Measurements from ENCODE around the gene TSPAN14.
"Not testable (repeated sequence)": the region's sequence is repeated elsewhere in the genome, so short reads cannot be mapped to it uniquely, and the experiment has no call there.

TSPAN14 gene

DNA sequence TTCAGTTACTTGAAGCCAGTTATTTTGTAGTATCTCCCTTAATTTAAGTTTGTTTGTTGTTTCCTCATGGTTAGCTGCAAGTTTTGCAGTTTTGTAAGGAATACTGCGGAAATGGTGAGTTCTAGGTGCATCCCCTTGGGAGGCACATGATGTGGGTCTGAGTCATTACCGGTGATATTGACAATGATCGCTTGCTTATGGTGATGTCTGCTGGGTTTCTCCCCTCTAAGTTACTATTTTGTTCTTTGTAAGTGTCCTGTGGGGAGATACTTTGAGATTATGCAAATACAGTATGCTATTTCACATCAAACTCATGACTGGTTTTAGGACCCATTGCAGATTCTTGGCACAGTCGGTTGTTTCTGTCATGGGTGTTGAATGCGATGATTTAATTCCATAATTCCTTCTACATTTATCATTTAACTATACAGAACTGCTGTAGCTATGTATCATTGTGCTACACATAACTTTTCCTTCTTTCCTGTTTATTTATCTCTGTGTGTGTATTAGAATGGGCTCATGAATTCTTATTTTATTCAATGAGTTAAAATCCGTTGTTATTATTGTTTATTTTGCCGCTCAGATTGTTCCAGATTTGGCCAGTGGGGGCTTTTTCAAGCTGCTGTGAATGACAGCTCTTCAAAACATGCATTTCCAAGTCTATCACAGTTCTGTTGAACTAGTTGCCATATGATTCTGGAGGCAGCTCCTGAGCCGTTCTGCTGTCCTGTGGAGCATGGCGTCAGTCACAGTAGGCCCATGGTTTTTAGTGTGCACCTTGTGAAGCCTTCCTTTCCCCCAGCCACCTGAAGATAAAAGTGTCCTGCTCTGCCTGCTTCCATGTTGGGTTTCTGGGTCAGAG lies 18.4 kb downstream of the TSPAN14 start:
- FAIRE-seq, result no peak

DNA sequence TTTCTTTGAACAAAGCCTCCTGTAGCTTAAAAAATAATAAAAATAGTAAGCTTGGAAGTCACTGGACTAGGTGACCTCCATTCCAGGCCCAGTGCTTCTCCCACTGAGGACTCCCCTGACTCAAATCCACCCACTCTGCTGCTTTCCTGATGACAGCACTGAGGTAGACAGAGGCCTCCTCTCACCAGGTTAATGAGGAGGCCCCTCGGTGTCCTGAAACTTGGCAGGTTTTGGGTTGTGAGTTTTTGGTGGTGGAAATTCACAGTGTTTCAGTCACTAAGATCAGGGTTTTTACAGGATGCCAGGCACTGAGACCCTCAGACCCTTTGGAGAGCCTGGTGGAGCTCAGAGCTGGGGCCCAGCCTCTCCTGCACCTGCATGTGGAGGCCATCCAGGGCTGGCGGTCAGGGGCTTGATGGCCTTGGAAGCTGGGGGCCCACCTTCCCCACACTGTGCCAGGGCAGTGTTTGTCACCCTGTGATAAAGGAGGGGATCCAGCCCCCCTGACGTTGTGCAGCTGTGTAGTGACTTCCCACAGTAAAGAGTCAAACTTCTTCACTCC lies 19.1 kb downstream of the TSPAN14 start:
- FAIRE-seq, result no peak

DNA sequence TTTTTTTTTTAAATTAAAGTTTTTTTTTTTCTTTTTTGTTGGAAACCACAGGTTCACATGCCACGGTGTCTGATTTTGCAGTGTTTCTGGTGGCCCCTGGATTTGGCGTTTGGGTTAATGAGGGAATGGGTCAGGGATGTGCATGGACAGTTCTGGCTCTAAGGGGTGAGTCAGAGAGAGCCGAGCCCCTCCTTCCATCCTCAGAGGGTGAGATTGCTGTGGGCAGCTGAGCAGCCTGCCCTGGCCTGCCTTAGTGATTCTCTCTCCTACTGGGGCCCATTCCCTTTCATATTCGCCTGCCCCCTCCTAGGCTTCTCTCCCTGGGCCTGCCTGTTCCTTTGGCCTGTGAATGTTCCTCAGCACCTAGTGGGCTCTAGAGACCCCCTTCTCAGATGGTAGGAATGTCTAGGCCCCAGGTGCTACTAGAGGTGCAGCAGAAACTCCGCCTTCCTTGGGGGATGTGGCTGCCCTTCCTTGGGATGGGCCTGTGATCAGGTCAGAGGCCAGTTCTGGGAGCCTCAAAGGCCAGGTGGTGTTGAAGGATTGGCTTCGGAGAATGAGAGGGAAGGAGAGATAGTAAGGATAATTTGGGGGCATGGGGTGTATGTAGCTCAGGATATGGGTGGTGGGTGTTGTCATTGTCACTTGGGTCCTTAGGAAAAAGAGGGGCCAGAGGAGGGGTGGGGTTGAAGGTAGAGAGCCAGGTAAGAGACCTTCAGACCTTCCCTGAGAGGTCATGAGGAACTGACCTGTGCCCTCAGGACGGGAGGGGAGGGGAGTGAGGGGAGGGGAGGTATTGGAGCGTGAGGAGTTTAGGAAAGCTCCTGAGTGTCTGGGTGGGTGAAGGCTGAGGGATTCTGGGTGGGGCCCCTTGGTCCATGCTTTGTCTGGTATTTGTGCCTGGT lies 19.8 kb downstream of the TSPAN14 start:
- FAIRE-seq, result no peak

DNA sequence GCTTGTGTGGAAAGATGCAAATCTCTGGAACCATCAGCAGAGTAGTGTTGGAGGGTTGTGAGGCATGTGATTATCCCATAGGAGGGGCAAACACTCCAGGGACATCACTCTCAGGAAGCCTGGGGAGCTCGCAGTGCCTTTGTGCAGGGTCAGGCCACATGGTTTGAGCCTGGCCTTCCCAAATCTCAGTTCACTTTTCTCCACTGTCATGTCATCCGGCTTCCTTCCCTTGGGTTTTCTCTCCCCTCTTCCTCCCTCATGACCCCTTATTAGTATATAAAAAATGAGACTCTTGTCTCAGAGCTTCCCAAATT lies 20.4 kb downstream of the TSPAN14 start:
- FAIRE-seq, result no peak

DNA sequence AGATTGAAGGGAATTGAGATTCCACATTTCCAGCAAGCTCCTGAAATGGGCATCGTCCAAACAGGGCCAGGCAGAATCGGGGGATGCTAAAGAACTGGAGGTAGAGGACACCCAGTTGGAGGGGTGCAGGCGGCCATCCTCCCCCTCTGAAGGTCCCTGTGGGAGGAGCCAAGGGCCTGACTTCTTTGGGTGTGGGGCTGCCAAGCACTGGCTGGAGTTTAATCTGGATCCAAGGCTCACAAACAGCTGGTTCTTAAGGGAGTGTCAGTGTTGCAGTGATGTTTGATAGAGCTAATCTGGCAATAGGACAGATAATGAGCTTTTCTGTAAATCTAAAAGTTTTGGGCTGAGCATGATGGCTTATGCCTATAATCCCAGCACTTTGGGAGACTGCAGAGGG lies 20.8 kb downstream of the TSPAN14 start:
- FAIRE-seq, result no peak

DNA sequence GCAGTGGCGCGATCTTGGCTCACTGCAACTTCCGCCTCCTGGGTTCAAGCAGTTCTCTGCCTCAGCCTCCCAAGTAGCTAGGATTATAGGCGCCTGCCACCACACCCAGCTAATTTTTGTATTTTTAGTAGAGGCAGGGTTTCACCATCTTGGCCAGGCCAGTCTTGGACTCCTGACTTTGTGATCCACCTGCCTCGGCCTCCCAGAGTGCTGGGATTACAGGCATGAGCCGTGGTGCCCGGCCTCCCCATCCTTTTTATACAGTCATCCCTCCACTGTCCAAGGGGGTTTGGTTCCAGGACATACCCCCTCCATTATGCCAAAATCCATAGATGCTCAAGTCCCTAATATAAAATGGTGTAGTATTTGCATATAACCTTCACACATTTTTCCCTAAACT lies 21.5 kb downstream of the TSPAN14 start:
- FAIRE-seq, result not testable (repeated sequence)

DNA sequence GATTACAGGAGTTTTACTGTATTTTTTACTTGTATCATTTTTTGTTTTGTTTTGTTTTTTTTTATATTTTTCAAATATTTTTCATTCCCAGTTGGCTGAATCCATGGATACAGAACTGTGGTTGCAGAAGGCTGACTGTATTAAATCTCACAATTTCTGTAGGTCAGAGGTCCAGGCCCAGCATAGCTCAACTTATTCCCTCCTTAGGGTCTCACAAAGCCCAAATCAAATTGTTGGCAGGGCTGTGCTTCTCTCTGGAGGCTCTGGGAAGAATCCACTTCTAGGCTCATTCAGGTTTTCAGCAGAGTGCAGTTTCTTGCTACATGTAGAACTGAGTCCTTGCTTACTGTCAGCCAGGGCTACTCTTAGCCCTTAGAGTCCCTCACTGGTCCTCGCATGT lies 22.6 kb downstream of the TSPAN14 start:
- FAIRE-seq, result no peak

DNA sequence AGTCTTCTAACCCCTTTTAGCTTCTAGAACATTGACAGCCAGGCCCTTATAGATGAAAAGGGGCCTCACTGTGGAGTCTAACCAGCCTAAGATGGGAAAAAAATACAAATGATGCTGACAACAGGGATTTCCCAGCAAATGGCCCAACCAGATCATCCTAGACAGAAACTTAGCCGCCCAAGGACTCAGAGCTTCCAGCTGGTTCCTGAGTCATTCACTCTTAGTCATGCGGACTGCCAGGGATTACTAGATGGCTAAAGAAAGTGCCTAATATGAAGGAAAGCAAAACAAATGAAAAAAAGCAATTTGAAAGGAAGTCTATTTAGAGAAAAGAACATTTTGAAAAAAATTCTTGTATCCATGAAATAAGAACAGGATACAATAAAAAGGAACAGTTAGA lies 23.7 kb downstream of the TSPAN14 start:
- FAIRE-seq, result no peak

DNA sequence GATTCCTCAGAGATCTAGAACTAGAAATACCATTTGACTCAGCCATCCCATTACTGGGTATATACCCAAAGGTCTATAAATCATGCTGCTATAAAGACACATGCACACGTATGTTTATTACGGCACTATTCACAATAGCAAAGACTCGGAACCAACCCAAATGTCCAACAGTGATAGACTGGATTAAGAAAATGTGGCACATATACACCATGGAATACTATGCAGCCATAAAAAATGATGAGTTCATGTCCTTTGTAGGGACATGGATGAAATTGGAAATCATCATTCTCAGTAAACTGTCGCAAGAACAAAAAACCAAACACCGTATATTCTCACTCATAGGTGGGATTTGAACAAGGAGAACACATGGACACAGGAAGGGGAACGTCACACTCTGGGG lies 26.3 kb downstream of the TSPAN14 start:
- FAIRE-seq, result not testable (repeated sequence)

DNA sequence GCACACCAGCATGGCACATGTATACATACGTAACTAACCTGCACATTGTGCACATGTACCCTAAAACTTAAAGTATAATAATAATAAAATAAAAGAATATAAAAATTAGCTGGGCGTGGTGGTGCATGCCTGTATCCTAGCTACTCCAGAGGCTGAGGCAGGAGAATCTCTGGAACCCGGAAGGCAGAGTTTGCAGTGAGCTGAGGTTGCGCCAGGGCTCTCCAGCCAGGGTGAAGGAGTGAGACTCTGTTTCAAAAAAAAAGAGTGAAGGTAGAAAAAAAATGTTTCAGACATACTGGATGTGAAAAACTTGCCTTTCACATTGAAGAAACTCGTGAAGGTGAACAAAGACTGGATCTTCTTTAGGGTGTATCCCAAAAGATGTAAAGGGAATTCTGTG lies 26.7 kb downstream of the TSPAN14 start:
- FAIRE-seq, result no peak

DNA sequence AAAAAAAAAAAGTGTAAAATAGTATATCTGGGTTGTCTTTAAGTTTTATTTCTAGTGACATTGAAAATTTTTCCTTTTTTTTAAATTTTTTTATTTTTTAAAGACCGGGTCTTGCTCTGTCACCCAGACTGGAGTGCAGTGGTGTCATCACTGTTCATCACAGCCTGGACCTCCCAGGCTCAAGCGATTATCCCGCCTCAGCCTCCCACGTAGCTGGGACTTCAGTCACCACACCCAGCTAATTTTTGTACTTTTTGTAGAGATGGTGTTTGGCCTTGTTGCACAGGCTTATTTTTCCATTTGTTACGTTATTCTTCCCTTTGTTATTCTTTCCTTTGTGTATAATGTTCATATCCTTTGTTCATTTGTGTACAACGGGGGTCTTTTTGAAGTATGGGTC lies 30.1 kb downstream of the TSPAN14 start:
- no peak for FAIRE-seq

DNA sequence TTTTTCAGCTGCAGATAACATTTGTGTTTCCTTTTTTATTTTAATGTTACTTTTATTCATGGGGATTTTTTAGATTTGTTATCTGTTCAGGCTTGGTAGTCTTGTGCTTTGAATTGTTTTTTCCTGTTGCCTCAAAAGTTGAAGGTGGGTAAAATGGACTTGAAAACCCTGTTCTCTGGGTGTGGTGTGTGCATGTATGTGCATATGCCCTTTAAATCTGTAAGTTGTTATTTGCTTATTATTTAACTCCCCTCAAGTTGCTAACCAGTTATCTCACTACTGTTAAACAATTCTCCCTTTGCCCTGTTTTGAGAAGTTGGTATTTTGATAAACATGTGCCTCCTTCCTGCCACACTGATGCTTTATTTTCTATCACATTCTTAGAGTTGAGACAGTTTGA lies 30.6 kb downstream of the TSPAN14 start:
- FAIRE-seq, result no peak

DNA sequence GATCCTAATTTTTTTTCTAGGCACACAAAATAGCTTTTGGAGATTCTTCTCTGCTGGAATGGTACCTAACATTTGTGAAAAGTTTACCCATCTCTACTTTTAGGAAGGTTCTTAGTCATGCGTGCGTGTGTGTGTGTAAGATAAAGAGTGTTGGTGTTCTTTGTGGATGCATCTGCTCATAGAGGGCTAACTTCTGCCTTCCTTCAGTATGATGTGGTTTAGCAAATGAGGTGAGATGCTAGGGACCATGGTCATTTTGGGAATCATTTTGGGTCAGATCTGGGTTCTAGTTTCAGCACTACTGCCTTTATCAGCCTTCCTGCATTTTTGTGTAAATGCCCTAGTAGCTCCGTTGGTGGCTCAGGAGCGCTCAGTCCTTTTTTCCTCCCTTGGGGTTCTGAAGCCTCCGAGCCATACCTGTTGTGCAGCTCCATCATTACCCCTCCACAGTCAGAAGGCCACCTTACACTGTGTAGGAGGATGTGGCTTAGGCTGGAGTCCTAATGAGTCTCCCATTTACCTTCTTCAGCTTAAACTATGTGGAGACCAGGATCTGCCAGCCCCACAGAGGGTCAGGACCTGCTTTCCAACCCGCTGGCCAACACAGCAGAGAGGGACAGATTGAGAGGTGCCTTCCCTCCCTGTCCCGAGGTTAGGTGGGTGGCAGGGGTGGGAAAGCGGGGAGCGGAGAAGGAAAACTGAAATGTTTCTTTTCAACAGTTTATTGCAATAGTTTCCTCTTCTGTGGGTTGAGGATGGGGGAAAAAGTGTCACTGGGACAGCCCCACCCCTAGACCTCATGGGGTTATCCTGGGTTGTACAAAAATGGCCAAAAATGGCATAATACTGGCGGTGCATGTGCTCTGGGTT lies 31.2 kb downstream of the TSPAN14 start:
- FAIRE-seq, result no peak

DNA sequence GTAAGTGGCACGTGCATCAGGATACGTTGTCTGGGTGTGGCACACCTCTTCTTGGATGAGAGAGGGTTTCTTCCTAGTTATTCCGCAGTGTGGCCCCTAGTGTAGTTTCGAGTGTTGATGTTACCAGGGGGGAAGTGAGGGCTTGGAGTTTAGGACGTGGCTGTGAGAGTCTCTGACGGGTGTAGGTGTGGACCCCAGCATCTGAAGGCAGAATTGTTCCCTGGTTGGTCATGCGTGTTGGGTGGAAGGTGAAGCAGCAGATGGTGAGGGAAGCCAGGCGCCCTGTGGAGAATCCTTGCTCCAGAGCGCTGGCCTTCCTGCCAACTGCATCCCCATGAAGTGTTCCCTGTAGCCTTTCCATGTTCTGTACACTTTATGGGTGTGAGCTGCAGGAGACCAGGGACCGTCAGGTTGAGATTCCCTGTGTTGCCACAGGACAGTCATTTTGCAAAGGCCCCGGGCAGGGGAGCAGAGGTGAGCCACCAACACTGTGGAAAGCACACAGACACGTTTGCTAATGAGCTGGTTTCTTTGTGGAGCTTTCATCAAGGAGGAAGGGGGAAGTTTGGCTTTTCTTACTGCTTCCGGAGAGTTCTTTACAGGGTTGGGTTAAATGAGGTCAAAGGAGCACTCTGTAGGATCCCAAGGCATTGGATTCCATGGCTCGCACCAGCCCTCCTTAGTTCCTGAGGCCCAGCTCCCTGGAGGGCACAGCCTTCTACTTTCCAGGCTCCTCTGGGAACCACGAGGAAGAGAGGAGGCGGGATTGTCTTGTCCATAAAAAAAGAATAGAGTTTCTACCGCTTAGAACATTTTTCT lies 32.0 kb downstream of the TSPAN14 start:
- no peak for FAIRE-seq

DNA sequence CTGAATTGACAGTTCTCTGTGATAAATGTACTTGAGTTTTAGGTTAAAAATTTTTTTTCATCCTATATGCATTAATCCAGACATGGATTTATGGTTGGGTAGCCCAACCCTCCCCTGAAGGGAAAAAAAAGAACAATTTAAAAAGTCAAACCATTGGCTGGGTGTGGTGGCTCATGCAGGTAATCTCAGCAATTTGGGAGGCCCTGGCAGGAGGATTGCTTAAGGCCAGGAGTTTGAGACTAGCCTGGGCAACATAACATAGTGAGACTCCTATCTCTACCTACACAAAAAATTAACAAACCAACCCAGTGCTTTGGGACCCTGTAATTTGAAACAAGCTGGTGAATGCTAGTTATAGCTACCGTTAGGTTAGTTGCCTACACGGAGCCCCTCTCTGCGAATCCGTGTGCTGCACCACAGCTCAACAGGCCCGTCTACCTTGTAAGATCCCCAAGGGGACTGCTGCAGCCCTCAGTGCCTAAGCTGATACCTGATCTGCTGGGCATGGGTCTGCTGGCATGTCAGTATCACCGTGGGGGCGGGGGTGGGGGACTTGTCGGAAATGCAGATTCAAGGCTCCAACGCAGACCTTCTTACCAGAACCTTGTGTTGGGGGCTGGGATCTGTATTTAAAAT lies 32.8 kb downstream of the TSPAN14 start:
- no peak for FAIRE-seq

DNA sequence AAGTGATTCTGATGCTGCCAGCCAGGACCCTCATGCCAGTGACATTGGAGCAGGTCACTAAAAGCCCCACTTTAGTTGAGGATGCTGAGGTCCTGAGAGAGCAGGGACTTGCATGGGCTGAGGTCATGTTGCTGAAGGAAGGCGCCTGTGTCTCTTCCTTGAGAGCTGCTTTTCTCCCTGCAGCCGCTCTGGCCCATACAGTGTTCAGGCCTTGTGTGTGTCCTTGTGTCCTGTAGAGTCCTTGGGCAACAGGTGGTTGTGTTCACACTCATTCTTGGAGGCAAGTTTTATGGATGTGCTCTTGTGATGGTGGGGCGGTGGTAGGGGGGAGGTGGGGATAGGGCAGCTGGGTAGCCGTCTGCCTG lies 33.3 kb downstream of the TSPAN14 start:
- FAIRE-seq, result no peak

DNA sequence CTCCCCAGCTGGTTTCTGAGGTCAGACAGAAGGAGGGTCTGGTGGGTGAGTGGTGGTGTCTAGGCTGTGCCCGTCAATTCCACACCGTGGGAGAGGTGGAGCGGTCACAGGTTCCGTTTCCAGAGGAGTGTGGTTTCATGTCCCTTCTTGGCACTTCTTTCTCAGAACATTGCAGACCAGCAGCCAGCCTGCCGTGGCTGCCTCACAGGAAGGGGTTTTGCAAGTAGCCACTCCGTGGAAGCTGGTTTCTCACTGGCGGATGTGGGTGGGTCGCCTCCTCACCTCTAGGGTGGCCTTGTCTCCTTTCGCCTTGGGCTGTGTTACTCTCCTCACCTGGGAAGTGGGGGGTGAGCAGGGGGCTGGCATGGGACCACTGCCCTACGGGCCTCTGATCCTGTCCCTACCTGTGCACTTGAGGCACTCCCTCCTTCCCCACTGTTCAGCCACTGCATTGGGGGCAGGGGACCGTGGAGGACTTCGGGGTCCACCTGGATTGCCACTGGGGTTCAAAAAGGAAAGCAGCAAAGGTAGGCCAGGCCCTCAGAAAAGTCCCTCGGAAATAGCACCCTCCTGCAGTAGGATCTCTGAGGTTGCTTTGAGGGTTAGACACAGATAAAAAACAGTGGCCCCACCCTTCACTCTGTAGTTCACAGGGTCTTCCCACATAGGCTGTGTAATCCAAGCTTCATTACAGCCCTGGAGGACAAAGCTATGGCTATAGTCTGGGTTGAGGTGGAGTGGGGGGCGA lies 33.9 kb downstream of the TSPAN14 start:
- FAIRE-seq, result no peak

DNA sequence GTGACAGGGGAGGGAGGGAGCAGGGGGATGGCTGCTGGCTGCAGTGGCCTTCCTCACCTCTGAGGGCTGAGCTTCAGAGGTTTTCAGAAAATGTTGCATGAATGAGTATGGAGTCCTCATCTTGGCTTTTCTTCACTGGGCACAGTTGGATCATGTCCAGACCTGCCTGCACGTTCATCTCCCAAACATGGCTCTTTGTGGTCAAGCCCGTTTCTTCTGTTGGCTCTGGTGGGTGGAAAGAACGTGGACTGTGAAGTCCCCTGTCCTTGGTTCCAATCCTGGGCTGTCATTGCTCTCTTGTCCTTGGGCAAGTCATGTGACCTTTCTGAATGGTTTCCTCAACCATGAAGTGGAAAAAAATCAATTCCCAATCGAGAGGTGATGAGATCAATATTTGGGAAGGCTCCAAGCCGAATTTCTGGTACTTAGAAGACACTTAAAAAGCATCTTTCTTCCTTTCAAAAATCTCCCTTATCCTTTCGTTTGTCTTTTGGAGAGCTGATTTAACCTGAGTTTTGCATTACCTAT lies 34.5 kb downstream of the TSPAN14 start:
- FAIRE-seq, result no peak

DNA sequence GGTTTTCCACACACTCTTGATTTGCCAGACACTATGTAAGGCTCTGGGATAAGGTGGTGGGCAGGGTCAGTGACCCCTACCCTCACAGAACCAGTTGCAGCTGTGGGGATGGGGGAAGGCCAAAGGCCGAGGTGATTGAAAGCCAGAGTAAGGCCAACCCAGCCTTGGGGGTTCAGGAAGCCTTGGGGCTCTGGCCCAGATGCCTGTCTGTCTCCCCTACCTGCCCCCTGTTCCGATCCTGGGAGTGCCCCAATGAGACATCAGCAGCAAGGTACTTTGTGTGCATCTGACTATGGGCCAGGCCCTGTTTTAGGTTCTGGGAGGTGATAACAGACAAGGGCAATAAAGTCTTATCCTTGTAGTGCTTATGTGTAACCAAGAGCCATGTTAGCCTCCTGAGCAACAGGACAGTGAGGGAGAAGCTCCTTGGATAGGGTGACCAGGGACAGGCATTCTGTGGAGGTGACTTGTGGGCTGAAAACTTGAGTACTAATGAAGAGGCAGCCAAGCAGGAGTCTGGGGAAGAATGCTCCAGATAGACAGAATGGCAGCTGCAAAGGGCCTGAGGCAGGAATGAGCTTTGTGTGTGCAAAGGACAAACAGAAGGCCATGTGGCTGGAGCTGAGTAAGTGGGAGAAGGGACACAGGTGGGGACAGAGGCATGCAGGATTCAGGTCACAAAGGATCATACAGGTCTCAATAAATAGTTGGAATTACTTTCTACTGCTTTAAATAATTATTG lies 35.4 kb downstream of the TSPAN14 start:
- no peak for FAIRE-seq
